ENCODE results near the gene TMEM235.

DNA sequence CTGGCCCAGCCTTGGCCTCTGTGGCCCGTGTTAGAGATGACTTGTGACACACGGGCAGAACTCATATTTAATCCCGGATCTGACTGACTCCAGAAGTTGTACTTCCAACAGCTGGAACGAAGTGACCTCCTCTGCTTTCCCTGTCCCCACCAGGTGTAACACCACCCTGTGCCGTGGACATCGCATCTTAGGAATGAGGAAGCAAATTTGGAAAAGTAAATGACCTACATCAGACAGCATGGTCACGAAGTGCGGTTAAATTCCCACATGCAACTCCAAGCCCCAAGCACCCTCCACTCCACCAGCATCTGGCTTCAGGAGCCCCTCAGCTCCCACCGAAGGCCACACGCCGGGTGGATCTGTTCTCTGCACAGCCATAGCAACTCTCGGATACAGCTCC is 47.5 kb upstream of the TMEM235 start:
- TF ChIP-seq, protein P1, sequence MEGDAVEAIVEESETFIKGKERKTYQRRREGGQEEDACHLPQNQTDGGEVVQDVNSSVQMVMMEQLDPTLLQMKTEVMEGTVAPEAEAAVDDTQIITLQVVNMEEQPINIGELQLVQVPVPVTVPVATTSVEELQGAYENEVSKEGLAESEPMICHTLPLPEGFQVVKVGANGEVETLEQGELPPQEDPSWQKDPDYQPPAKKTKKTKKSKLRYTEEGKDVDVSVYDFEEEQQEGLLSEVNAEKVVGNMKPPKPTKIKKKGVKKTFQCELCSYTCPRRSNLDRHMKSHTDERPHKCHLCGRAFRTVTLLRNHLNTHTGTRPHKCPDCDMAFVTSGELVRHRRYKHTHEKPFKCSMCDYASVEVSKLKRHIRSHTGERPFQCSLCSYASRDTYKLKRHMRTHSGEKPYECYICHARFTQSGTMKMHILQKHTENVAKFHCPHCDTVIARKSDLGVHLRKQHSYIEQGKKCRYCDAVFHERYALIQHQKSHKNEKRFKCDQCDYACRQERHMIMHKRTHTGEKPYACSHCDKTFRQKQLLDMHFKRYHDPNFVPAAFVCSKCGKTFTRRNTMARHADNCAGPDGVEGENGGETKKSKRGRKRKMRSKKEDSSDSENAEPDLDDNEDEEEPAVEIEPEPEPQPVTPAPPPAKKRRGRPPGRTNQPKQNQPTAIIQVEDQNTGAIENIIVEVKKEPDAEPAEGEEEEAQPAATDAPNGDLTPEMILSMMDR (IDR thresholded peaks at IDR 0.05; ENCODE audit: low read depth, low read length) = no peak
- no peak for TF ChIP-seq EZH2phosphoT487 (IDR thresholded peaks at IDR 0.05; ENCODE audit: low read depth)
